ENCODE measurements around the gene BACH2. TPM values are rescaled to one million over a fixed set of nuclear protein-coding genes. Genes with fewer than 3 reads are reported as not detected.

Gene BACH2
- polyA plus RNA-seq, 1 of the 3 experiments (the other 2 are of a cell fraction): 0.46 TPM

DNA sequence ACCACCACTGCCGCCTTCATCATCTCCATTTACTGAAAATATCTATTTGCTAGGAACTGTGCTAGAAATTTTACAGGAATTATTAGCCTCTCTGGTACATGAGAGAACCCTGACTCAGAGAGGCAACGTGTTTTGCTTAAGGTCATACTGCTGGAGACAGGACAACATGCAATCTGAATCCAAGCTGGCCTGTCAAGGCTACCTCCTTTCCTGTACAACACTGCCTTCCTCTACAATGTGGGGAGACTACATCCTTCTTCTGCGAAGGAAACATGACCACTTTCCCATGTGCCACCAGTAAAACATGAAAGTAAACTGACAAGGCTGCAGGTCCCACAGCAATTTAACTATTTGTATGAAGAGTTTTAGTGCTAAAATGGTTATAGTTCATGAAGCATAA is 200.9 kb downstream of the BACH2 start:
- H3K4me1 ChIP-seq (ENCODE audit: control insufficient read depth in 1 of 2, insufficient read depth in 2 of 2, low read depth in 1 of 2, low read length in 1 of 2): peaks cover 2 to 11% of the 10 kb centered on the region in 2 experiments; a peak in 3 of 4 replicates
- no peak overlapping the region for H3K9ac ChIP-seq
- no peak for DNase-seq
- POLR2A ChIA-PET: no interaction called here
- CTCF ChIA-PET: interaction anchor here (1.2 kb wide), 1 partner anchor 14 kb away, joined by 4 read pairs; no protein-coding TSS in a partner anchor
- H3K9me2 ChIP-seq: no peaks in the 10 kb centered on the region
- no peak overlapping the region for H3K27ac ChIP-seq (ENCODE audit: low read depth in 2 of 2, low read length in 1 of 2)
- H3K4me2 ChIP-seq: no peak overlapping the region
- H3F3A ChIP-seq (replicated peaks; ENCODE audit: insufficient read depth): peaks cover 19% of the 10 kb centered on the region
- 91% methylated on average over 3 of the region's 3 CpGs for WGBS (ENCODE audit: low lambda C conversion rate)
- no peaks in the 10 kb centered on the region for H3K27me3 ChIP-seq (ENCODE audit: insufficient read depth)
- H3K9me3 ChIP-seq: no peaks in the 10 kb centered on the region
- no peak for TF ChIP-seq TAF1 (IDR thresholded peaks at IDR 0.05; ENCODE audit: borderline replicate concordance, low read depth, low read length)
- TF ChIP-seq, protein P1, sequence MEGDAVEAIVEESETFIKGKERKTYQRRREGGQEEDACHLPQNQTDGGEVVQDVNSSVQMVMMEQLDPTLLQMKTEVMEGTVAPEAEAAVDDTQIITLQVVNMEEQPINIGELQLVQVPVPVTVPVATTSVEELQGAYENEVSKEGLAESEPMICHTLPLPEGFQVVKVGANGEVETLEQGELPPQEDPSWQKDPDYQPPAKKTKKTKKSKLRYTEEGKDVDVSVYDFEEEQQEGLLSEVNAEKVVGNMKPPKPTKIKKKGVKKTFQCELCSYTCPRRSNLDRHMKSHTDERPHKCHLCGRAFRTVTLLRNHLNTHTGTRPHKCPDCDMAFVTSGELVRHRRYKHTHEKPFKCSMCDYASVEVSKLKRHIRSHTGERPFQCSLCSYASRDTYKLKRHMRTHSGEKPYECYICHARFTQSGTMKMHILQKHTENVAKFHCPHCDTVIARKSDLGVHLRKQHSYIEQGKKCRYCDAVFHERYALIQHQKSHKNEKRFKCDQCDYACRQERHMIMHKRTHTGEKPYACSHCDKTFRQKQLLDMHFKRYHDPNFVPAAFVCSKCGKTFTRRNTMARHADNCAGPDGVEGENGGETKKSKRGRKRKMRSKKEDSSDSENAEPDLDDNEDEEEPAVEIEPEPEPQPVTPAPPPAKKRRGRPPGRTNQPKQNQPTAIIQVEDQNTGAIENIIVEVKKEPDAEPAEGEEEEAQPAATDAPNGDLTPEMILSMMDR (IDR thresholded peaks at IDR 0.05): no peak
- TF ChIP-seq MEF2A (IDR thresholded peaks at IDR 0.05; ENCODE audit: borderline replicate concordance, low read depth): no peak
- no peak for TF ChIP-seq GABPA (IDR thresholded peaks at IDR 0.05; ENCODE audit: low read depth)
- TF ChIP-seq EZH2phosphoT487 (IDR thresholded peaks at IDR 0.05; ENCODE audit: borderline replicate concordance, low read depth): no peak
- TF ChIP-seq, protein P2, sequence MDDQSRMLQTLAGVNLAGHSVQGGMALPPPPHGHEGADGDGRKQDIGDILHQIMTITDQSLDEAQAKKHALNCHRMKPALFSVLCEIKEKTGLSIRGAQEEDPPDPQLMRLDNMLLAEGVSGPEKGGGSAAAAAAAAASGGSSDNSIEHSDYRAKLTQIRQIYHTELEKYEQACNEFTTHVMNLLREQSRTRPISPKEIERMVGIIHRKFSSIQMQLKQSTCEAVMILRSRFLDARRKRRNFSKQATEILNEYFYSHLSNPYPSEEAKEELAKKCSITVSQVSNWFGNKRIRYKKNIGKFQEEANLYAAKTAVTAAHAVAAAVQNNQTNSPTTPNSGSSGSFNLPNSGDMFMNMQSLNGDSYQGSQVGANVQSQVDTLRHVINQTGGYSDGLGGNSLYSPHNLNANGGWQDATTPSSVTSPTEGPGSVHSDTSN (IDR thresholded peaks at IDR 0.05): no peak
- TF ChIP-seq RXRA (IDR thresholded peaks at IDR 0.05; ENCODE audit: borderline replicate concordance, low read depth): no peak
- TF ChIP-seq MXI1 (IDR thresholded peaks at IDR 0.05; ENCODE audit: low read depth, low read length): no peak
- TF ChIP-seq NRF1 (IDR thresholded peaks at IDR 0.05; ENCODE audit: low read depth, low read length): no peak
- TF ChIP-seq, protein P3, sequence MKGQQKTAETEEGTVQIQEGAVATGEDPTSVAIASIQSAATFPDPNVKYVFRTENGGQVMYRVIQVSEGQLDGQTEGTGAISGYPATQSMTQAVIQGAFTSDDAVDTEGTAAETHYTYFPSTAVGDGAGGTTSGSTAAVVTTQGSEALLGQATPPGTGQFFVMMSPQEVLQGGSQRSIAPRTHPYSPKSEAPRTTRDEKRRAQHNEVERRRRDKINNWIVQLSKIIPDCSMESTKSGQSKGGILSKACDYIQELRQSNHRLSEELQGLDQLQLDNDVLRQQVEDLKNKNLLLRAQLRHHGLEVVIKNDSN (IDR thresholded peaks at IDR 0.05; ENCODE audit: borderline replicate concordance, low read depth): no peak
- TF ChIP-seq FOXM1 (IDR thresholded peaks at IDR 0.05; ENCODE audit: low read depth): no peak
- TF ChIP-seq CHD2 (IDR thresholded peaks at IDR 0.05; ENCODE audit: low read length, partially characterized antibody): no peak
- no peak for TF ChIP-seq FOSL2 (IDR thresholded peaks at IDR 0.05; ENCODE audit: borderline replicate concordance, low read depth)
- H3K36me3 ChIP-seq (replicated peaks in 1 of 2; ENCODE audit: control insufficient read depth in 1 of 2, insufficient read depth in 2 of 2, low read length in 1 of 2): no peaks in the 10 kb centered on the region
- H3K79me2 ChIP-seq (ENCODE audit: insufficient read depth): no peaks in the 10 kb centered on the region
- no peak overlapping the region for H3K4me3 ChIP-seq (ENCODE audit: low read depth in 2 of 2, low read length in 1 of 2)
- no peaks in the 10 kb centered on the region for H4K20me1 ChIP-seq (ENCODE audit: insufficient read depth)
- no peak overlapping the region for H2AFZ ChIP-seq (ENCODE audit: low read depth)

DNA sequence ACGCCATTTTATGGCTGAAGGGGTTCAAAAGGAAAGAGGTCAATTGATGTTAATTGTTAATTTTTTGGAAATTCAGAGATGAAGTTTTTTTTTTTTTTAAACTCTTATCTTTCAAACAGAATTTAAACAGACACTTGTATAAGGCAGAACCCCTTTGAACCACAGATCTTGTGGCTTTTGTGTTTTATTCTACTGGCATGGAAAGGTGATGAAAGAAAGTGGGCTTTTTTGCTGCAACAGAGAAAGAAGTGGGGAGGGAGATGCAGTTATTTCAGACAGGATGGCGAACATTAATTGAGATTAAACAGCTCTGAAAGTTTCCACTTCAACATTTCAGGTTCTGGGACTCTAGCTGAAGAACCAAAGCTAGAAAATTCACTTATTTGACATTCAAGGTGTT is 201.5 kb downstream of the BACH2 start:
- no peak for DNase-seq
- Histone ChIP-seq H3K4me2 (no peak overlapping the region), H2AFZ (ENCODE audit: low read depth) (no peak overlapping the region), H3K79me2 (ENCODE audit: insufficient read depth) (no peaks in the 10 kb centered on the region), H3F3A (replicated peaks; ENCODE audit: insufficient read depth) (peaks cover 18% of the 10 kb centered on the region), H4K20me1 (ENCODE audit: insufficient read depth) (no peaks in the 10 kb centered on the region), H3K4me3 (ENCODE audit: low read depth in 2 of 2, low read length in 1 of 2) (no peak overlapping the region), H3K27me3 (ENCODE audit: insufficient read depth) (no peaks in the 10 kb centered on the region), H3K9ac (no peak overlapping the region), H3K4me1 (ENCODE audit: control insufficient read depth in 1 of 2, insufficient read depth in 2 of 2, low read depth in 1 of 2, low read length in 1 of 2) (peaks cover 2 to 11% of the 10 kb centered on the region in 2 experiments; a peak in 3 of 4 replicates), H3K36me3 (replicated peaks in 1 of 2; ENCODE audit: control insufficient read depth in 1 of 2, insufficient read depth in 2 of 2, low read length in 1 of 2) (no peaks in the 10 kb centered on the region), H3K9me2 (no peaks in the 10 kb centered on the region), H3K9me3 (no peaks in the 10 kb centered on the region), H3K27ac (ENCODE audit: low read depth in 2 of 2, low read length in 1 of 2) (no peak overlapping the region)
- 88% methylated on average over 2 of the region's 2 CpGs for WGBS (ENCODE audit: low lambda C conversion rate)
- POLR2A ChIA-PET: interaction anchor here (0.6 kb wide), 1 partner anchor 31 kb away, joined by 3 read pairs; no protein-coding TSS in a partner anchor
- CTCF ChIA-PET: interaction anchor here (0.6 to 1.7 kb wide), 5 partner anchors 13 to 124 kb away, joined by 3 to 5 read pairs (median 4); no protein-coding TSS in a partner anchor
- TF ChIP-seq NRF1 (IDR thresholded peaks at IDR 0.05; ENCODE audit: low read depth, low read length): no peak
- TF ChIP-seq POLR2AphosphoS5 (IDR thresholded peaks at IDR 0.05; ENCODE audit: low read depth, low read length): no peak
- no peak for TF ChIP-seq TCF12 (IDR thresholded peaks at IDR 0.05)
- TF ChIP-seq NFIC (IDR thresholded peaks at IDR 0.05; ENCODE audit: borderline replicate concordance): no peak
- no peak for TF ChIP-seq EZH2phosphoT487 (IDR thresholded peaks at IDR 0.05; ENCODE audit: borderline replicate concordance, low read depth)
- no peak for TF ChIP-seq EP300 (IDR thresholded peaks at IDR 0.05; ENCODE audit: borderline replicate concordance in 1 of 2, low read depth in 1 of 2, low read length in 1 of 2)
- TF ChIP-seq FOSL2 (IDR thresholded peaks at IDR 0.05; ENCODE audit: borderline replicate concordance, low read depth): no peak
- no peak for TF ChIP-seq MXI1 (IDR thresholded peaks at IDR 0.05; ENCODE audit: low read depth, low read length)
- TF ChIP-seq GATA2 (CRISPR knock-in tag; IDR thresholded peaks at IDR 0.05): no peak
- TF ChIP-seq, protein P1 (IDR thresholded peaks at IDR 0.05): no peak
- TF ChIP-seq, protein P2 (IDR thresholded peaks at IDR 0.05): no peak
- no peak for TF ChIP-seq RFX5 (IDR thresholded peaks at IDR 0.05; ENCODE audit: low read length)

All from SK-N-SH (cell line).